Colon (tissue), 2 donors: ENCODE measurements around the gene MGAT5B.

Experiments used
- FAIRE-seq: peaks from 2 replicates; lab custom pipeline; 2012; peaks lifted over from hg19 to GRCh38; lab: Jason Lieb, UNC
- donor health status: control.
- donor health status: control.

MGAT5B gene

DNA sequence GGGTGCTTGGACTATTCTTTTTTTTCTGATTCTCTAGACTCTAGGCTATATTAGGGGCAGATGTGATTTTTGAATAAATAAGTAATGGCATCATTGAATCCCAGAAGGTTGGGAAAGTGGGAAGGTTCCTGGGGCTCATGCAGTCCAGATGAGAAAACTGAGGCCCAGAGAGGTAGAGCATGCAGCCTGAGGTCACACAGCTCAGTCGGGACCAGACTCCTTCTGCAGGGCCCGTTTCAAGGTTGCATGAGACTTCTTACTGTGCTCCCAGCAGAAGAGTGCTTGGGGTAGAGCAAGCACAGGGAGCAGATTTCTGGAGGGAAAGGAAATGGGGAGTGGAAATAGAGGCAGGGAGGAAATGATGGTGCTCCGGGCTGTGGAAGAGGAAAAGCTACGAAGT is 59.8 kb downstream of the MGAT5B start:
- FAIRE-seq: no peak

GRCh38 chr17:76929148-76929547 is 60.9 kb downstream of the MGAT5B start:
- no peak for FAIRE-seq

DNA sequence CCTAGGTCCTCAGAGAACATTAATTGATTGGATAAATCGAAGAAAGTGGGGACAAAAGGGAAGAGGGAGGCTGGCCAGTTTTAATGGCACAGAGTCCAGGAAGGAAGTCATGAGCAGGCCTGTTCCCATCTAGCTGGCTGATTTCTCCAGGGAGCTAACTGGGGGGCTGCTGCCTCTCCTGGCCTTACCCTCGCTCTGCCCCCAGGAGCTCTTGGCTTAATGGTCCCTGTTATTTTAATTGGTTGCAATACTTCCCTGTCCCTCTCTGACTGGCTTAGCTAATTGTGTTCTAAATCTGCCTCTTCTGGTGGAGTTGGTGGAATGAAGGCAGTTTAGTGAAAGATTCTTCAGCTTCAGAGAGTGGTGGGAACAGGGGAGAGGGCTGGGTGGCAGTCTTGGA is 61.4 kb downstream of the MGAT5B start:
- no peak for FAIRE-seq

DNA sequence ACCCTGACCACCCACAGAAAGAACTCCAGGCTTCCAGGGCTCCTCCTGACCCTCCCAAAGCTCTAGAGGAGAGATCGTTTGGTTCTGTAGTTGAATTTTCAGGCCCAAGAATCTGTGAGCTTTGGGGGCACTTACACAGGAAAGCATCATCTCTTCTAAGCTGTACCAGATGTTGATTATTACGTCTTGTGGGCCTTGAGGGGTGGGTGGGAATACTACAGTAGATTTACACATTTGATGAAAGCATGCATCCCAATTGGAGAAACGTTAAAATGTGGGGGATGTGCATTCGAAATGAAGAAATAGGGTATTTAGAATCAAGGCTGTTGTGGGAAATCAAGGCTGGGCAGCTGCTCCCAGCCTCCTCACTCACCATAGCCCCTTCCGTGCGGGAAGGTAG is 61.9 kb downstream of the MGAT5B start:
- no peak for FAIRE-seq

DNA sequence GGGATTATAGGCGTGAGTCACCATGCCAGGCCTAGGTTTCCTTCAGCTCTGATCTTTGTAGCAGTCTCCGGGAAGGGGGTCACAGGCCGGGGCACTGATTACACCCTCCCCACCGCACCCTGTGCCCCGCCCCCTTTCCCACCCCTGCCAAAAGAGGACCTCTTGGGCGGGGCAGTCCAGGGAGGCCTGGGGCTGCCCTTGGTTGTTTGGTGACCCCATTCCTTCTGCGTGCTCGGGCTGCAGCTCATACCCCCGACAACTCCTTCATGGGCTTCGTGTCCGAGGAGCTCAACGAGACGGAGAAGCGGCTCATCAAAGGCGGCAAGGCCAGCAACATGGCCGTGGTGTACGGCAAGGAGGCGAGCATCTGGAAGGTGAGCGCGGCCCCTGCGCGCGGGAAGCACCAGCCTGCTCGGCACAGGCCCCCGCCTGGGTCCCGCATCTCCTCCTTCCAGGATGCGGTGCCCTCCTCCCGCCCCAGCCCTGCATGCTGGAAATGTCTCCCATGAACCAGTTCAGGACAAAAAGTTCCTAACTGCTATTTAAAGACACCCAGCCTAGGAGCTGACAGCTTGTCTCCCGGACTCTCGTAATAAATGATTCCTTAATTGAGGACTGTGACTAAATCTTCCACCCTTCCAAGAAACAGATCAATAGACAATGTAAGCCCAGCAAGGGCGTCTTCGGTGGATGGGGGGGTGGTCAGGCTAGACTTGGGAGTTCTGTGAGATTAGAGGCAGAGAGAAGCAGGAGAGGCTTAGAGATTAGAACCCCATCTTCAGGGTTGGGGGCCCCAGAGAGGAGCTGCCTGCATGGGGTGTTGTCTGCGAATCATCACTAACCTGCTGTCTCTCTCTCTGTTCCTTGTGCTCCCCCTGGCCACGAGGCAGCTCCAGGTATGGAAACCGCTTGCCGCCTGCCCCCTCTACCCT is 64.5 kb downstream of the MGAT5B start:
- FAIRE-seq: no peak

- no peak for FAIRE-seq
These were observed 66.5 kb downstream of the MGAT5B start for GRCh38 chr17:76934561-76935320.

DNA sequence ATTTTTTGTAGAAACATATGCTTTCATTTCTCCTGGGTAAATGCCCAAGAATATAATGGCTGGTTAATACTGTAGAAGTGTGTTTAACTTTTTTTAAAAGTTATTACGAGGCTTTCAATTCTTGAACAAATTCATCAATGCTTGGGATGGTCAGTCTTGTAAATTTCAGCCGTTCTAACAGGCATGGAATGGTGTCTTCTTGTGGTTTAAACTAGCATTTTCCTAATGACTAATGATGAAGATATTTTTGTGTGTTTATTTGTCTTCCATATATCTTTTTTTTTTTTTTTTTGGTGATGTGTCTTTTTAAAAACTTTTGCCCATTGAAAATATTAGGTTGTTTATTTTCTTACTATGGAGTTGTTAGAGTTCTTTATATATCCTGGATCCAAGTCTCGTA is 67.1 kb downstream of the MGAT5B start:
- FAIRE-seq: no peak

- FAIRE-seq: no peak
These were observed 69.0 kb downstream of the MGAT5B start for GRCh38 chr17:76937238-76937637.

GRCh38 chr17:76938009-76938408 is 69.8 kb downstream of the MGAT5B start:
- FAIRE-seq: no peak

- no peak for FAIRE-seq
These were observed 72.1 kb downstream of the MGAT5B start for GRCh38 chr17:76940295-76940694.

DNA sequence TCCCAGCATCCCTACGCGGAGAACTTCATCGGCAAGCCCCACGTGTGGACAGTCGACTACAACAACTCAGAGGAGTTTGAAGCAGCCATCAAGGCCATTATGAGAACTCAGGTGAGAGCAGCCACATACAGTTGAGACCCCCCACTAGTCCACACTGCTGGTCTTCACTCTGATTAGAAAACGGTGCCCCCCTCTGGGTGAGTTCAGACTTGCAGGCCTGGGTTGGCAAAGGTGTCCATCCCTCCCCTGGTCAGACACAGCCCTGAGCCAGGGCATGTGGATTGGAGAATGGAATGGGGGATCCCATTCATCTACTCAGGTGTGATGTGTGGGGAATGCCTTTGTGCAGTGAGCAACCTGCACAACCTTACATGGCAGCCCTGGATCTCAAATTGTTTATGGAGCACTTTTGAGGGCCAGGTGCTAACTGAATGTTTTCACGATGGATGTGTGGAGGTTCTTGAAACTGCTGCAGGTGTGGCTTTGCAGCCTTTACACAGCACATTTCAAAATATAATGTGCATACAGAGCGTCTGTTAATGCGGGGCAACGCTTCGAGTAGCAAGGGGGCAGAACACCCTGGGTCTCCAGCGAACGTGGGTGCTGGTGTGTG is 72.6 kb downstream of the MGAT5B start:
- FAIRE-seq: no peak

GRCh38 chr17:76943202-76943601 is 75.0 kb downstream of the MGAT5B start:
- no peak for FAIRE-seq

GRCh38 chr17:76943781-76944213 is 75.6 kb downstream of the MGAT5B start:
- no peak for FAIRE-seq

- no peak for FAIRE-seq
These were observed 76.3 kb downstream of the MGAT5B start for GRCh38 chr17:76944477-76944876.

DNA sequence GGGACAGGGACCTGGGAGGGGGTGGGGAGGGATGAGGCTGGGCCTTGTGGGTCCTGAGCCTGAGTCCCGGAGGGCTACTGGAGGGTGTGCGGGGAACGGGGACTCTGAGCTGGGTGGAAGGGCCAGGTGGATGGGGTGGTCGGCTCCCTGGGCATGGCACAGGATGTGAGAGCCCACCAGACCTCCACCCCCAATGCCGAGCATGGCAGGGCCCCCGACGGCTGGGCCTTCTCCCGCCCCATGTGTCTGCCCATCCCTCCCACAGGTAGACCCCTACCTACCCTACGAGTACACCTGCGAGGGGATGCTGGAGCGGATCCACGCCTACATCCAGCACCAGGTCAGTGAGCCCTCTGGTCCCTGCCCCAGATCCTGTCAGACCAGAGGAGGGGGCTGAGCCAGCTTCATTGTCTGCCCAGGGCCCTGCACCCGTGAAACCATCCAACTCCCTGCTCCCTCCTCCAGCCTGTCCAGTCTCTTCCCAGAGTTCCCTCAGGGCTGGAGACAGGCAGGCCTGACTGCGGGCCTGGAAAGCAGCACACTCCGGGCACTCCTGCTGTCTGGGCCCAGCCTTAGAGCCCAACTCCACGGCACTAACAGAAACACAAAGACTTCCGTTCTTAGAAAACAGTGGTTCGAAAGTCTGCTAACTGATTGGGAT is 78.0 kb downstream of the MGAT5B start:
- FAIRE-seq: no peak

GRCh38 chr17:76946772-76947135 is 78.5 kb downstream of the MGAT5B start:
- FAIRE-seq: no peak

DNA sequence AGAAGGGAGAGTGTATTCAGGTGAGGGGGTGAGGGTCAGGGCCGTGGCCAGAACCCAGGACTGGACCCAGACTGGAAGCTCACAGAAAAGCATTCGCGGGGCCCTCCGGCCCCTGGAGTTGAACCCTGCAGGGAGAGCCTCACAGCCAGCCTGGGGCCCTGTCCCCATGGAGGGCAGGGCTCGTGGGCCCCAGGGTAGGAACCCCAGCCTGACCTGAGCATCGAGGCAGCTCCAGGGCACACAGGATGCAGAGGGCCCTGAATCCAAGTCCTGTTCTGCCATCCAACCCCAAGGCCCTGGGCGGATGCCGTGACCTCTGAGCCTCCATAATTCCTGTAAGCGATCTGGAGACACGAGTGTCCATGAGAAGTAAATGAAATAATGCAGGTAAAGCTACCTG is 79.1 kb downstream of the MGAT5B start:
- FAIRE-seq: no peak

DNA sequence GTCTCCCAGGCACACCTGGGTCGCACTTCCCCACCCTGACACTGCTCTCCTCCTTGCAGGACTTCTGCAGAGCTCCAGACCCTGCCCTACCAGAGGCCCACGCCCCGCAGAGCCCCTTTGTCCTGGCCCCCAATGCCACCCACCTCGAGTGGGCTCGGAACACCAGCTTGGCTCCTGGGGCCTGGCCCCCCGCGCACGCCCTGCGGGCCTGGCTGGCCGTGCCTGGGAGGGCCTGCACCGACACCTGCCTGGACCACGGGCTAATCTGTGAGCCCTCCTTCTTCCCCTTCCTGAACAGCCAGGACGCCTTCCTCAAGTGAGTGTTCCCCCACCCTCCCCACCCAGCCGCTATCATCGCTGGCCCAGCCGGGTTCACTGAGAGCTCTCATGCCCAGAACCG is 79.6 kb downstream of the MGAT5B start:
- no peak for FAIRE-seq

DNA sequence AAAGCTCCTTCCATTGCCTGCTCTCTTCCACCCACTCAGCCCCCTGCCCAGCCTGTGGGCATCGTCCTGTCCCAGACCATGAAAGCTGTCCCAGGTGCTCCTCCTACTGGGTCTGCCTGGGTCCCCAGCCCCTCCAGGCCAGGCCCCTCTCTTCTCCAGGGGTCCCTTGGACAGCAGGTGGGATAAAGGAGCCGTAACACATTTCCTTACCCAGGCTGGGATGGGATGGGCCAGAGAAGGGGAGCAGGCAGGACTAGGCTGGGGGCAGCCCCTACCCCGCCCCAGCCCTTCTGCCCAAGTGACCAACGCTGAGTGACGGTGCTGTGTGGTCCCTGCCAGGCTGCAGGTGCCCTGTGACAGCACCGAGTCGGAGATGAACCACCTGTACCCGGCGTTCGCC is 80.1 kb downstream of the MGAT5B start:
- FAIRE-seq: no peak

GRCh38 chr17:76948726-76949342 is 80.6 kb downstream of the MGAT5B start:
- FAIRE-seq: no peak

- no peak for FAIRE-seq
These were observed 81.9 kb downstream of the MGAT5B start for GRCh38 chr17:76949913-76950695.
